ENCODE data around the gene SH3GL3.

The SH3GL3 gene

GRCh38 chr15:83446904-83447709 is at the start of gene SH3GL3:
TSS of gene SH3GL3 (plus strand) at chr15:83447341. CDS start at chr15:83447534, 193 bp downstream.
- peak; percentile 81 for DNase-seq (ENCODE audit: low spot score)
- Histone ChIP-seq H3K4me3 (peak within 1 kb of the TSS; percentile 69), H3K27ac (no peak within 1 kb of the TSS)
- TF ChIP-seq CTCF (IDR thresholded peaks at IDR 0.05), result no peak

GRCh38 chr15:83398626-83399025 is 48.5 kb upstream of the SH3GL3 start:
- Histone ChIP-seq H3K27ac (no peak overlapping the region), H3K4me3 (no peak overlapping the region)
- DNase-seq (ENCODE audit: low spot score), result no peak
- TF ChIP-seq CTCF (IDR thresholded peaks at IDR 0.05), result no peak

GRCh38 chr15:83404121-83404520 is 43.0 kb upstream of the SH3GL3 start:
- Histone ChIP-seq H3K4me3 (no peak overlapping the region), H3K27ac (no peak overlapping the region)
- TF ChIP-seq CTCF (IDR thresholded peaks at IDR 0.05), result no peak
- DNase-seq (ENCODE audit: low spot score), result no peak

GRCh38 chr15:83410532-83410931 is 36.6 kb upstream of the SH3GL3 start:
- no peak for DNase-seq (ENCODE audit: low spot score)
- TF ChIP-seq CTCF (IDR thresholded peaks at IDR 0.05), result no peak
- H3K27ac ChIP-seq, result no peak overlapping the region

GRCh38 chr15:83413054-83413719 is 34.0 kb upstream of the SH3GL3 start:
- DNase-seq (ENCODE audit: low spot score), result no peak
- Histone ChIP-seq H3K27ac (no peak overlapping the region), H3K4me3 (no peak overlapping the region)
- no peak for TF ChIP-seq CTCF (IDR thresholded peaks at IDR 0.05)

More at GRCh38 chr15:83410532-83410931, 36.6 kb upstream of the SH3GL3 start:
- no peak overlapping the region for H3K4me3 ChIP-seq

GRCh38 chr15:83422081-83422480 is 25.1 kb upstream of the SH3GL3 start:
- Histone ChIP-seq H3K4me3 (no peak overlapping the region), H3K27ac (no peak overlapping the region)
- DNase-seq (ENCODE audit: low spot score), result no peak
- no peak for TF ChIP-seq CTCF (IDR thresholded peaks at IDR 0.05)

- no peak for TF ChIP-seq CTCF (IDR thresholded peaks at IDR 0.05)
- DNase-seq (ENCODE audit: low spot score), result no peak
- no peak overlapping the region for H3K27ac ChIP-seq
- no peak overlapping the region for H3K4me3 ChIP-seq
Observed at GRCh38 chr15:83422541-83422940, 24.6 kb upstream of the SH3GL3 start.

All from coronary artery (tissue), 2 donors.